Germinal center (tissue), 1 donor: ENCODE results near the gene CTNNA2.

Experiments
- DNase-seq: peaks from one replicate; pipeline ENCODE4 v3.0.0; 2012; ENCODE audit warnings: mixed read lengths, low spot score

Gene CTNNA2

DNA sequence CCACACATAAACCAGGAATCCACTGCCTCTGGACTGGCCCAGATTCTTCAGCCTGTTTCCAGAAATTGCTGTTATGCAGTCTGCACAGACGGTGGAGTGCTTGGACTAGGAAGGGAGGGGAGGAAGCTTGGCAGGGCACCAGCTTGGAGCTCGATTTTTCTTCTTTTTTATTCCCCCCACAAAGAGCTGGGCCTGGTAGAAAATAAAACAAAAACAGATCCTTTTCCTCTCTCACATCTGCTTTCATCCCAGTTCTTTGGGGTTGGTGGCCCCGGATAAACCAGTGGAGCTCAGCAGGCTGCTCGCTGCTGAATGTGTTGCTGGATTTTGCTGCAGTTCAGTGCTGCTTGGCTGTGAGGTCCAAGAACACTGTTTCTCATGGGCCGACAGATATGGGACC, 775.7 kb downstream of the CTNNA2 start:
- no peak for DNase-seq

DNA sequence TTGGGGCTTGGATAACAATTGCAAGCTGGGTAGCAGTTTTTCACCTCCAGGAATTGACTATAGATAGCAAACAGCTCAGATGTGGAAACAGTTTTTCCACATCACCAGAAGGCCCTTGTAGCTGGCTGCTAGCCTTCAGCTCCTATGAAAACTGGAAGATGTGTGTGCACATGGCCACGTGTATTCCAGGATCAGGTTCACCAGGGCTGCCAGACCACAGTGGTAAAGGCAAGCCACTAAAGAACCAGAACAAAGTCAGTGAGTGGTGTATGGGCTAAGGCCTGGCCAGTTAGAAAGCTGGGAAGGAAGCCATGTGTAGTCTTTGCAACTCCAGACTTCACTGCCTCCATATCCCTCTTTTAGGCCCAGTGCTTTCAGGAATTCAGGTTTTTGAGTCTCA, 778.8 kb downstream of the CTNNA2 start:
- no peak for DNase-seq

DNA sequence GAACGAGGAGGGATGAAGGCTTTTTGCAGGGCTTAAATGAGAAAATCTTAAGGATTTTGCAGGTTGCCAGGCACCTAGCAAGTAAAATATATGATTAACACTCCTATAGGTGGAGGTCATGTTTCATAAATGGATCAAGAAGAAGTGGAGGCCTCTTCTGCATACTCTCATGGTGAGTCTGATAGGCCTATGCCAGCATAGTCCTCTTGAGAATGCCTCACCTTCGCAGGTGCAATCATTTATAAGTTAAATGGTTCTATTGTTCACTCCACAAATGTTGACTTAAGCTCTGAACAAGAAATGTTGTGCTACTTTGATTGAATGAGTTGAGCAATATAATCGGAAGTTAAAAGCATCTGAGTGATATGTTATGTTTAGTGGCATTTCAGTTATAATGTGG, 779.6 kb downstream of the CTNNA2 start:
- no peak for DNase-seq

DNA sequence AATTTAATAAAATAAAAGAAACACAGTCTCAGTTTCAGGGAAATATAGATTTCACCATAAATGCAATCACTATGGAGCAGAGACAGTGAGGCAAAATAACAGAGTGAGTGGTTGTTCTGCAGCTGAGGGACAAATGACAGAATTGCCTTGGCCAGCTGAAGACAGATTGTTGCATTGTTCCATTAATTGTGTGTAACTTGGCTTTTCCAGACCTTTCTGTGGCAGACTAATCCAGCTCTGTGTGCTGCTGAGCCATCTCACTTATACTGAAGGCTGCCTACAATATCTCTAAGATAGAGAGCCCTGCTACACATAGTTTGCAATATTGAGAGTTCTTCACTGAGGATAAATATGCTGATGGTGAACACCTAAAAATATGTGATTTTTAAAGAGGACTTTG, 780.2 kb downstream of the CTNNA2 start:
- no peak for DNase-seq

DNA sequence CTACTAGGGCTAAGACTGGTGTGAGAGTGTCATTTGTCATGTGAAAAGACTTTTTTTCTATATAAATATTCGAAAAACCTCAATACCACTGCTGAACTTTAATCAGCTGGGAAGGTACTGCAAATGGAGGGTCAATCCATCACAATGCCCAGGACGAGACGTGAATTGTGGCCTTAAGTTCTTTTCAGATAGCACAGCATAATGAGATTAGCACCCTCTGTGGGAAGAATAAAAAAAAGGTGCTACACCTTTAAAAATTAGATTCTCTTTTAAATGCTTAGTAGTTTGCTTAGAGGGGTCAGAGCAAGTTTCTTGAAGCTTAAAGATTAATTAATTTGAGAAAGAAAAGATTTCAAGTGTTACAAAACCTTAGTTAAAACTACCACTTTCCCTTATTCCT, 786.1 kb downstream of the CTNNA2 start:
- DNase-seq, result no peak

DNA sequence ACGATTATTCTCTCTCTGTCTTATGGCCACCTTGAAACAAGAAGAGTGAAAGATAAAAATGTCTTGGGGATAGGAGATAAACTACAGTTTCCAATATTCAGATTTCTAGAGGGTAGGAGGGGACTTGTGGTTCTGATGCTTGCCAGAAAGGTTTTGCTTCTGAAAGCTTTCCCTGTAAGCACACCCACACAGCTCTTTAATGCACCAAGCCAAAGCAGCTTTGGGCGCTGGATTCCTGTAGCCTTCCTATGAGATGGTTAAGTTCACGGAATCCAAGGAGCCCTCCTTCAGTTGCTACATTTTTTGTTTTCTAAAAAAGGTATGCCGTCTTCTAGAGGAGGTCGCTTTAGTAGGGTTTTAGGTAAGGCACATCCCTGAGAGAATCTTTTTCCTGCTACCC, 786.8 kb downstream of the CTNNA2 start:
- DNase-seq, result no peak

DNA sequence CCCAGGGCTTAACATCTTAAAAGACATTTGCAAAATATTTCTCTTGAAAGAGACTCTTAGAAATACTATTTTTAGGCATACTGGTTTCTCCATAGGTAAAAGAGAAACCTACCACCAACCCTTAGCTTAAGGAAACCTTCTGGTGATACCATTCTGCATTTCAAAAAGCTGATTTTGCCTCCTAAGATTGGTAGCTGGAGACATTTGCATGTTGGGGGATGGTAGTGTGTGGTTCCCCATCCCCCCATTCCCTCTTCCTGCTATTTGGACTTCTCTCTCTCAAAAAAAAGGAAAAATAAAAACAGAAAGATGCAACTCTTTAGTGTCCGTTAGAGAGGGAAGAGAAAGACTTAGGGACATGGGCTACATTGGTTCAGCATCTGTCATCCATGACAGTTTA, 787.5 kb downstream of the CTNNA2 start:
- no peak for DNase-seq

DNA sequence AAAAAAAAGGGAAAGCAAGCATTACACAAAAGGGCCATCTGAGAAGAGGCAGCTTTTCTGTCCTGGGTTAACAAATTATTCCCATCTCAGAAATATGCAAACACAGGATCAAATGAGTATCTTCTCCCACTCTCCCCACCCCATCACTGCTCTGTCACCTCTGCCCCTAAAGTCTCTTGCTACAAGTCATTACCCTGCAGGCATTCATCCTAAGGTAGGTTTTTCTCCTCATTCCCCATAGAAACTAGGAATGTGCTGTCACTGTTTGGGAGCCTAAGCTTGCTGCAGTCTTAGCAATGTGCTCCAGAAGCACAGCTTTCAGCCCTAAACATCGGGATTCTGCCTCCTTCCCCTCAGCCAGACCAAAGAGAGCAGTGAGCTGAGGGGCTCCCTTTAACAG, 788.1 kb downstream of the CTNNA2 start:
- no peak for DNase-seq

DNA sequence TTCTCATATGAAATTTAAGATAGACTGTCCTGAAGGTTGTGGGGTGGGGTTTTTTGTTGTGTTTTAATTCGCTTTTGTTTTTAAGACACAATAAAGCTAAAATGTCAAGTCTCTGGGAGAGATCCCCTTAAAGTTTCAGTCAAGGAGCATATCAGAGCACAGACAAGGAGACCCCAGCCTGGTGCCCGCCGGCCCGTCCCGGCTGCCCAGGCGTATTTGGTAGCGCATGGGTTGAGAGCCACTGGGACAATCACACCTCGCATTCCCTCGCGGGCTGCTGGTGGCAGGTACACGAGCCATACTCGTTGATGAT, 789.1 kb downstream of the CTNNA2 start:
- DNase-seq, result no peak

DNA sequence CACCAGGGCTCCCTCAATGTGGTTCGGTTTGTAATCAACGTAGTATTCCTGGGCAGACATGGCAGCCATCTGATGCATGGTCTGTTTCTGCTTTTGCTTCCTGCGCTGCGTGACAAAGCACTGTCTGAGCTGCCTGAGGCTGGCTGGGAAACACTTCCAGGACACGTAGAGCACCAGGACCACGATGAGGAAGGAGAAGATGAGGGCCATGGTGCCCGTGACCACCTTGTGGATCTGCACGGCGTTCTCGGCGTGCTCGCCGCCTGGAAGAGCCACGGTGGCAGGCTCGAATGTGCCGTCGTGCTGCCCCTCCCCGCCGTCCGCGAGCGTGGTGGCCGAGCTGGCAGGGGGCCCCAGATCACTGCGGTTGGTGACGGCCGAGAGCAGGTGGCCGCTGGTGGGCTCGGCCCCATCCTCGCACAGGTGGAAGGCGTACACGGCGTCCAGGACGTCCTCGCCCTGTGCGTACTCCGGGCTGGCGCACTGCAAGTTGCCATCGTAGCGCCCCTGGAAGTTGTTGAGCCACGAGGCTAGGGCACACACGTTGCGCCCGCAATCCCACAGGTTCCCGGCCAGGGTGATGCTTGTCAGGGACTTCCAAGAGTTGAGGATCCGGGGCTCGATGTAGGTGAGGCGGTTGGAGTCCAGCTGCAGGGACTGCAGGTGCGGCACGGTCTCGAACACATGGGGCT, 789.6 kb downstream of the CTNNA2 start:
- no peak for DNase-seq

DNA sequence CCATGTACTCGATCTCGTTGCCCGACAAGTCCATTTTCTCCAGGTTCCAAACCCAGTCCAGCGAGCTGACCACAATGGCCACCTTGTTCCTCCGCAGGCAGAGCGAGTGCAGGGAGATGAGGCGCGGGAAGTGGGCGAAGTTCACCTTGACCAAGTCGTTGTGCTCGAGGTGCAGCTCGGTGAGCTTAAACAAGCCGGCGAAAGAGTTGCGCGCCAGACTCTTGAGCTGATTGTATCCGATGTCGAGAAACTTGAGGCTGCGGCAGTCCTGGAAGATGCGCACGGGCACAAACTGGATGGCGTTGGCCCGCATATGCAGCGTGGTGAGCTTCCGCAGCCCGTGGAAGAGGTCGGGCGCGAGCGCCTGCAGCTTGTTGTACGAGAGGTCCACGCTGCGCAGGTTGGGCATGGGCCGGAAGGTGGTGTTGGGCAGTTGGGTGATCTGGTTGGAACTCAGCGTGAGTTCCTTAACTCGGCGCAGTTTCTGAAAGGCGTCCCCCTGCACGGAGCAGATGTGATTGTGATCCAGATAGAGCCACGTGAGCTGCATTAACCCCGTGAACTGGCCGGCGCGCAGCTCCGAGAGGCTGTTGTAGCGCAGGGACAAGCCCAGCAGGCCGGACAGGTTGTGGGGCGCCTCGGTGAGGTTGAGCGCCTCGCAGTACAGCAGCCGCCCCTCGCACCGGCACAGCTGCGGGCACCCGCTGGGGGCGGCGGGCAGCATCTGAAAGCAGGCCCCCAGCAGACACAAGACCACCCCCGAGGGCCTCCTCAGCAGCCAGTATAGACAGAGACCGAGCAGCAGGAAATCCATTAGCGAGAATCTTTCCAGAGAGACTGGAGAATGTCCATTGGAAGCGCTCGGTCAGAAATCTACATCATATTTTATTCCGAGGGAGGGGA, 790.4 kb downstream of the CTNNA2 start:
- no peak for DNase-seq

DNA sequence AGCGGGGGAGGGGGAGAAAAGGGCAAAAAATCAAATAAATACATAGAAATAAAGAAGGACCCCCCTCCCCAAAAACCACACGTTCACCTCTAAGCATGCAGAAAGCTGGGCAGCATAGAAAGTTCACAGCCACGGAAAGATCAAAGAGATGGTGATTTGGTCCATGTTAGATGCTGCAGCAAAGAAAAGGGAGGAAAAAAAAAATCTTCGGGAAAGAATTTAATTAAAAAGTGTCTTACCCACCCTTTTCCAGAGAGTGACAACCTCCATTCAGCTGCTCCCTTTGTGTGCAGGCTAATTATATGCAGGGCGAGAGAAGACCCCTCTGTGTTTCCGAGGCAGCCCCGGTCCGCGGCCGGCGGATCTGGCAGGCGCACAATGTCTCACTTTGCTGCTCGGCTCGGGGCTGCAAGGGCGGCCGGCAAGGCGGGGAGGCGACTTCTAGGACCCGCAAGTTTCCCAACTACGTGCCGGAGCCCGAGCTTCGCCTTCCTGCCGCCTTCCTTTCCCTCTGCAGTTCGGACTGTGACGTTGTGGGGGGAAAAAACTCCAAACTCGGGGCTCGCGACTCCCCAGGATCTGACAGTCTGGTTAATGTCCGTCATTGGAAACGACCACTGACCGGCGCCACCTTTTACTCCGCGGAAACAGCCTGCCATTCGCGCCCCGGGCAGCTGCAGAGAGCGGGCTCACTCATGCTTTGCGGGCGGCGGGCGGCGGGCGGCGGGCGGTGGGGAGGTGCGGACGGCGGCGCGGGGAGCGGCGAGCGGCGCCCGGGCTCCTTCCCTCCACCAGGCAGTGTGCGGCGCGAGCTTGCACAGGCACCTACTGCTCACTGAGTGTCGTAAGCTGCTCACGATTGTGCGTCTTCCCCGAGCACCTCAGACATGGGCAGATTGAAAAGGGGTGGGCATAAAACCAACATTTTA, 791.3 kb downstream of the CTNNA2 start, which contains the start of gene LRRTM1:
Gene LRRTM1, minus strand, starts transcription at position 844 of the 929 bp plus-strand sequence. CDS start 933 bp downstream, outside the sequence.
- no peak for DNase-seq

DNA sequence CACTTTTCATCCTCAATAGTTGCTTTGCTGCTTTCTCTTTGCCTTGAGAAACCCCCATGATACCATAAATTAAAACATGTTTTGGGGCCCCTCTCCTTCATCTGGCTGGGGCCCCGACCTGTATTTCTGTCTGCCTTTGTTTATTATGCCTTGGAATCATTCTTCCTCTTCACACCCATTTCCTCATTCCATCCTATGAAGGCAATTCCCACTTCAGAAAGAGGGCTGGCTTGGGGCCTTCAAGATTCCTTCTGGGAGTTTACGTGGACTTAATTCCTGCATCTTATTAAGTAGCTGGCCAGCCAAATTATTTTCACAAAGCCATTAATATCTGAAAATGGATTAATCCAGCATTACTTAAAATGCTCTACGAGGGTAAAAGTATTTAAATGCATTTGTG, 798.5 kb downstream of the CTNNA2 start:
- no peak for DNase-seq

DNA sequence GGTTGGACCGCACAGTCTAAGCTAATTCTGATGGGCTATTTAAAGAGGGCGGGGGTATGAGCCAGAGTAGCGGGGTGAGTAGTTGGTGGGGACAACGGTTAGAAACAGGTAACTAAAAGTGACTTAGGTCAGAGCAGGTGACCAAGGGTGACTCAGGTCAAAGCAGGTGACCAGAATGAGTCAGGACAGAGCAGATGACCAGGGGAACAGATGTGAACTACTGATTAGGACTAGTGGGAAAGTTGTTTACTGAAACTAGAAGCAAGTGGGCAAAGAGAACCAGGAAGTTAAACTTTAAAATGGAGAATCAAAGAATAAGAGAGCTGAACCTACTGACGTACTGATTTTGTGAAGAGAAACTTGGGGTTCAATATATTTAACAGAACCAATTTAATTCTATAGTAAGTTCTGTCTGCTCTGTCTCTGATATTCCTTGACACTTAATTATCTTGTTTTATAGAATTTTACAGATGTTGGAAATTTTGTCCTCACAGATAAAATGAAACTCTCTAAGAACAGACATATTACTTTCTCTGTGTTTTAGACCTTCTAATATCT, 799.5 kb downstream of the CTNNA2 start:
- DNase-seq, result no peak

DNA sequence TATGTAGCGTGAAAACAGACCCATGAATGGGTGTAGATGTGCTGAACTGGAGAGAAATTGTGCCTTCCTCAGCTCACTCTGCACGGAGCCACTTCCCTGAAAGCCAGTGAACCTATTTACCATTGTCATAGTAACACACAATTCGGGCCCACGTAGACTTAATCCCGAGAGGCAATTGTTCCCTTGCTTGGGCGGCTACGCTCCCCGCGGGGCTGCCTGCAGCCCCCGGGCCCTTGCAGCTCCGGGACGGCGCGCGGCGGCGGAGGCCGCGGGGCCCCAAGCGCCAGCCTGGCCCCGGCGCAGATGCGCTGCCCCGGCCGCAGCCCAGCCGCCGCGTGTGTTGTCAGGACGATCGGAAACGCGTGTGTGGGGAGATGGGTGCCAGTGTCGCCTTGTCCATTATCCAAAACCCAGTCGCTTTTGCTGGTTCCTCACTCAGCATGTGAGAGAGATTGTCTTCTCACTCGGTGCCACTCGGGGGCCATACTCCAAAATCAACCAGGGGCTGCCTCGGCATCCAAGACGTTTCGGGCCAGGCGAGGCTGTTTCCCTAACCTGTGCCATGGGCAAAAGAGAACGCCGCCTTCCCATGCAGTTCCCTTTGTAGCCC, 809.6 kb downstream of the CTNNA2 start:
- DNase-seq, result no peak

DNA sequence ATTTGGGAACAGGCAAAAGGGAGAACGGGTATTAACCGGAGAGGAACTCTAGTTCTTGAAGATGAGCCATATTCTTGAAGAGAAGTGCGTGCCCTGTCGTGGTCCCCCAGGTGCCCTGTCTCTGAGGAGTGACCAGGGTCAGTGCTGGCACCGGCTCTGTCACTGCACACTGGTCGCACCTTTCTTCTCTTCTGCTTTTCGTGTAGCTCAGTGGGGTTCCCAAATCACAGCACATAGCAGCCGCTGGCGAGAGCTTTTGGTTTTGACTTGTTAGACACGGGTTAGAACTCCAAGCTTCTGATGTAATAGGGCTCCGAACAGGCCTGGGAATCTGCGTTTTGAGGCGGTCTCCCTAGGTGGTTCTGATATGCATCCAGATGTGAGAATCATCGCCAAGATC, 810.1 kb downstream of the CTNNA2 start:
- DNase-seq, result no peak

DNA sequence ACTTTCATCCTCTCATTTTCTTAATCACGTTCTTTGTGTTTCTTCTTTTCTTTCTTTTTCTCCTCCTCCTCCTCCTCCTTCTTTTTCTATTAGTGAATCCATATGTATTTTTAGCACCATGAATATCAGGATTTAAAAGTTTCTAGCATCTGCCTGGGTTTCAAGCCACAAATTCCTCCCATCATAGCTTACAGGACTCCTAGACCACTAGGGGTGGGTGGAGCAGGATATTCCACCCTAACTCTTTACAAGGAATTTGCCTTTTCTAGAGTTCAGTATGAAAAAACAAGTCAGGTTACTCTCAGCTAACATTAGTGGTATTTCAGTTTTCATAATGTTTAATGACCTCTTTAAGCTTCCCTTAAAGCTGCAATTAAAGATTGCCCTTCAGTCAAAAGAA, 810.8 kb downstream of the CTNNA2 start:
- DNase-seq, result no peak

DNA sequence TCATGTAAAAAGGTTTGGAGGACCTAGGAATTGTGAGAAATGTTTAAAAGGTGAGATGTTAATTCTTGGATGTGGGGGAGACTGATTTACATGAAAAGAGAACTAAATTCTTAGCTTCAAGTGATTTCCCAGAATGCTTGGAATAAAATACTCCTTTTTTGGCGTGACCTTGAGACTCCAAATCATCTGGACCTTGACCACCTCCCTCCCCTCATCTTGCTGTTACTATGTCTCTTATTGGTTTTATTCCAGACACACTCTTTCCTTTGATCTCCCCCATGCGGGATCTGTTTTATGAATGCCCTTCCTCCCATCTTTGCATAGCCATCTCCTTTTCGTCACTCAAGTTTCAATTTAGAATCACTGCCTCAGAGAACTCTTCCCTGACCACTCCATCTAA, 811.7 kb downstream of the CTNNA2 start:
- no peak for DNase-seq

DNA sequence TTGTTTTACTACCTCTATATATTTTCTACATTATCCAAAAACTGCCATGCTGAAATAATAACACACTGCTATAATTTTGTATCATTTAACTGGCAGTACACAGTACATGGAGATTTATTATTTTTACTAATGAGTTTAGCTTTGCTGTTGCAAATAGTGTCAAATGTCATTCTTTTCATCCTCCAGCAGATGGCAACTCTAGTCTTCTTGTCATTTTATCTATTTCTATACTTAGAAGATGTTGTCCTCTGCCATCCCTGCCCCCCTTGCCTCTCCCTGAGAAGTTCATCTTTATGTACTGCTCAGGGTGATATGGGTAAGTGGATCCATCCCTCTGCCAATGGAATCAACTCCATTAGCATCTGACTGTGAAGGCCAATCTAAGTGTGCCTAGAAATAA, 813.4 kb downstream of the CTNNA2 start:
- no peak for DNase-seq

DNA sequence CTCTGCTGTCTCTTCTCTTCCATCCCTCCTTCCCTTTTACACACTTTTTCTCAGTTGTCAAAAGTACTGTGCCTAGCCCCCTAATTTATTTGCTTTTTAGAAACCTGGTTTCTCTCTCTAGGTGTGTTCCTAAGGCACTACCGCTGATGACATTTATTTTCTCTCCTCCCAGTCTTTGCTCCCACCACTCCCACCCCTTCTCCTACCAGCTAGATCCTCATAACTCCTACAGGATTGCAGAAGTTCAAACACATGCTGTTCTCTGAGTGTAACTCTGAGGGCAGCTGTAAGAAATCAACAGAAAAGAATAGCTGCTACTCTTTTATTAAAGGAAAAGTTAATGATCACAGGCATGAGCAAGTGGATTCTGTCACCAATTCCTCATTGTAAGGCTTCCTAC, 814.0 kb downstream of the CTNNA2 start:
- no peak for DNase-seq

DNA sequence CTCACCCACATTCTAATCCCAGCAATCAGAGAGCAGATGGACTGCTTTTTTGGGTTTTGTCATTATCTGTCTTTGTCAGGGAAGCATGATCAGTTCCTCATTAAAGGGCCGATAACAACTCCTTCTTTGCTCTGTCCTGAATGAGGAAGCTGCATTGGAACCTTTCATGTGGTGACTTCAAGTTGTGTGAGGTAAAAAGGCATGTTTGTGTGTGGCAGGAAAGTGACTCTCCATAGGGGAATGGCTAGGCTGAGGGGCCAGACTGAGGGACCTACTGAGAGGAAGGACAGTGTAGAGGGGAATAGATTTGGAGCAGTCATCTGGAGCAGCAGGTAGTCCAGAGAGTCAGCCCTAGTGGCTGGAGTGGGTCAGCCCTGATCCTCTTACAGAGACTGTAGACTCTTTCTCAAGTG, 815.3 kb downstream of the CTNNA2 start:
- DNase-seq, result no peak

DNA sequence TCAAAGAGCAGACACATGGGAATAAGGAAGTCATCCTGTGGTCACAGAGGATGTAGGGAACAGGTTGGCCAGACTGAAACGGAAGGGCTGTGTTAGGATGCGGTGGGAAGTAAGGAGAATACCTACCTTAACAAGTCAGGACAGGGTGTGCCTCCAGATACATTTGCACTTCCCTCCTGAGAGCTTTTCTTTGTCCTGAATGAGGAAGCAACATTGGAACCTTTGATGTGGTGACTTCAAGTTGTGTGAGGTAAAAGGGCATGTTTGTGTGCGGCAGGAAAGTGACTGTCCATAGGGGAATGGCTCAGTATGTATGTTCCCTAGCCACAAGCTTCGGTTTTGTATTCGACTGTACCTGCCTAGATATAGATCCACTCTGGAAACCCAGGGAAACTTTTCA, 816.6 kb downstream of the CTNNA2 start:
- no peak for DNase-seq
